Prostate gland (tissue), 2 donors: ENCODE measurements around the gene PLPP6.

Experiments used
- POLR2A ChIP-seq: fragments of 450-650 bp; IDR thresholded peaks from one replicate; pipeline ENCODE4 v1.6.1; 2016; ENCODE audit warnings: antibody characterized with exemption, mild to moderate bottlenecking
- TF ChIP-seq, protein P1 (sequence below), 4 experiments: fragments of 200-600 bp in 2 of 4; fragments of 450-650 bp in 2 of 4; sonication (generic) in 2 of 4; IDR thresholded peaks; 1 replicate in 3 of 4; 2 replicates in 1 of 4; pipeline ENCODE4 v1.5.1; 2016 to 2019; ENCODE audit warnings: antibody characterized with exemption in 4 of 4, mild to moderate bottlenecking in 2 of 4, moderate library complexity in 2 of 4

GRCh38 chr9:4654084-4654483 lies 8.0 kb upstream of the PLPP6 start:
- TF ChIP-seq, protein P1, sequence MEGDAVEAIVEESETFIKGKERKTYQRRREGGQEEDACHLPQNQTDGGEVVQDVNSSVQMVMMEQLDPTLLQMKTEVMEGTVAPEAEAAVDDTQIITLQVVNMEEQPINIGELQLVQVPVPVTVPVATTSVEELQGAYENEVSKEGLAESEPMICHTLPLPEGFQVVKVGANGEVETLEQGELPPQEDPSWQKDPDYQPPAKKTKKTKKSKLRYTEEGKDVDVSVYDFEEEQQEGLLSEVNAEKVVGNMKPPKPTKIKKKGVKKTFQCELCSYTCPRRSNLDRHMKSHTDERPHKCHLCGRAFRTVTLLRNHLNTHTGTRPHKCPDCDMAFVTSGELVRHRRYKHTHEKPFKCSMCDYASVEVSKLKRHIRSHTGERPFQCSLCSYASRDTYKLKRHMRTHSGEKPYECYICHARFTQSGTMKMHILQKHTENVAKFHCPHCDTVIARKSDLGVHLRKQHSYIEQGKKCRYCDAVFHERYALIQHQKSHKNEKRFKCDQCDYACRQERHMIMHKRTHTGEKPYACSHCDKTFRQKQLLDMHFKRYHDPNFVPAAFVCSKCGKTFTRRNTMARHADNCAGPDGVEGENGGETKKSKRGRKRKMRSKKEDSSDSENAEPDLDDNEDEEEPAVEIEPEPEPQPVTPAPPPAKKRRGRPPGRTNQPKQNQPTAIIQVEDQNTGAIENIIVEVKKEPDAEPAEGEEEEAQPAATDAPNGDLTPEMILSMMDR (IDR thresholded peaks at IDR 0.05): no peak
- TF ChIP-seq POLR2A: no peak
